Left forelimb (tissue), 1 donor: ENCODE data around the gene BLOC1S3.
"Not testable (repeated sequence)": the region's sequence is repeated elsewhere in the genome, so short reads cannot be mapped to it uniquely, and the experiment has no call there.

ENCODE experiments used
- DNase-seq: peaks from one replicate; pipeline ENCODE4 v3.0.0-alpha.2; 2018; ENCODE audit warnings: low spot score

The BLOC1S3 gene

DNA sequence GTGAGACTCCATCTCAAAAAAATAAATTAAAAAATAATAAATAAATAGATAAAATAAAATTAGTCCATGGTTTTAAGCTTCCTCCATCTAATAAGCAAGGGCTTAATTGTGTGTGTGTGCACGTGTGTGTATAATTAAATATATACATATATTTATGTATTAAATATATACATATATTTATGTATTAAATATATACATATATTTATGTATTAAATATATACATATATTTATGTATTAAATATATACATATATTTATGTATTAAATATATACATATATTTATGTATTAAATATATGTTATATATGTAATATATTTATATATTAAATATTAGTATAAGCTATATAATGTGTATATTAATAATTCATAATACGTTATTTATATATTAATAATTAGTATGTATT lies 50.5 kb downstream of the BLOC1S3 start:
- not testable (repeated sequence) for DNase-seq
